PC-3 (cell line): ENCODE data around the gene CLDN11. TPM values are rescaled to one million over a fixed set of nuclear protein-coding genes. Genes with fewer than 3 reads are reported as not detected.
A peak's percentile ranks its signal among the peaks of the same experiment; 100 is the strongest.

ENCODE experiments used
- ATAC-seq: fragments of 200-7000 bp; cut with Tn5 transposase; 2 replicates; pipeline ENCODE4 v1.9.1; 2020; ENCODE audit warnings: mild to moderate bottlenecking, moderate library complexity
- BruUV-seq: library from RNA; stranded (reverse); fragments of 400-500 nt; replicated peaks from 2 replicates; lab custom pipeline; 2021; lab: Mats Ljungman, UMichigan
- CTCF ChIA-PET: fragments of 300-600 bp; sonication (Branson Sonifier 250); formaldehyde crosslinking; loops from one replicate; lab custom pipeline; 2022; ENCODE audit warnings: antibody characterized with exemption; lab: Charles Lee
- POLR2A ChIA-PET: fragments of 300-600 bp; sonication (Branson Sonifier 250); formaldehyde crosslinking; loops from one replicate; lab custom pipeline; 2022; ENCODE audit warnings: antibody characterized with exemption; ENCODE audit not compliant: unreplicated experiment; lab: Charles Lee
- DNase-seq: peaks from one replicate; pipeline ENCODE4 v3.0.0-alpha.2; 2015
- H2AFZ ChIP-seq: fragments of 300-600 bp; sonication (generic); 2 replicates; pipeline ENCODE4 v1.6.0; 2016; ENCODE audit warnings: antibody characterized with exemption, low read length
- H3F3A ChIP-seq: fragments of 300-600 bp; sonication (generic); one replicate; pipeline ENCODE4 v1.6.0; 2017; ENCODE audit warnings: antibody characterized with exemption, low read length, control low read depth, mild to moderate bottlenecking; ENCODE audit not compliant: unreplicated experiment
- H3K27ac ChIP-seq: fragments of 300-600 bp; sonication (generic); 2 replicates; pipeline ENCODE4 v1.5.1; 2016; ENCODE audit warnings: mild to moderate bottlenecking, low read length
- H3K27me3 ChIP-seq: fragments of 300-600 bp; sonication (generic); 2 replicates; pipeline ENCODE4 v1.6.1; 2016; ENCODE audit warnings: low read length, mixed read lengths
- H3K36me3 ChIP-seq: fragments of 300-600 bp; sonication (generic); 2 replicates; pipeline ENCODE4 v1.6.1; 2016; ENCODE audit warnings: low read depth, mixed run types, low read length, mixed read lengths
- H3K4me1 ChIP-seq: fragments of 300-600 bp; sonication (generic); 2 replicates; pipeline ENCODE4 v1.5.1; 2016; ENCODE audit warnings: low read length; ENCODE audit not compliant: insufficient read depth
- H3K4me2 ChIP-seq: fragments of 300-600 bp; sonication (generic); 2 replicates; pipeline ENCODE4 v1.6.0; 2016; ENCODE audit warnings: low read length
- H3K4me3 ChIP-seq: fragments of 300-600 bp; sonication (generic); 2 replicates; pipeline ENCODE4 v1.5.1; 2016; ENCODE audit warnings: mild to moderate bottlenecking, low read length, mixed read lengths
- H3K79me2 ChIP-seq: fragments of 300-600 bp; sonication (generic); 2 replicates; pipeline ENCODE4 v1.6.1; 2017; ENCODE audit warnings: low read length, mixed read lengths
- H3K9ac ChIP-seq: fragments of 300-600 bp; sonication (generic); 2 replicates; pipeline ENCODE4 v1.6.0; 2016; ENCODE audit warnings: mild to moderate bottlenecking, low read length
- H3K9me2 ChIP-seq: fragments of 300-600 bp; sonication (generic); replicated peaks from 2 replicates; pipeline ENCODE4 v1.6.1; 2016; ENCODE audit warnings: mixed run types, low read length, mixed read lengths
- H3K9me3 ChIP-seq: fragments of 300-600 bp; sonication (generic); 2 replicates; pipeline ENCODE4 v1.6.1; 2016; ENCODE audit warnings: low read length, mixed read lengths
- H4K20me1 ChIP-seq: fragments of 300-600 bp; sonication (generic); 2 replicates; pipeline ENCODE4 v1.6.1; 2016; ENCODE audit warnings: low read length, mixed read lengths
- CTCF ChIP-seq: fragments of 300-600 bp; sonication (generic); conservative IDR thresholded peaks from 2 replicates; pipeline ENCODE4 v1.5.1; 2017; ENCODE audit warnings: antibody characterized with exemption, low read depth, mild to moderate bottlenecking, low read length
- EZH2 ChIP-seq: fragments of 300-600 bp; sonication (generic); IDR thresholded peaks from one replicate; pipeline ENCODE4 v1.6.1; 2017; ENCODE audit warnings: antibody characterized with exemption, mild to moderate bottlenecking, low read length; ENCODE audit not compliant: unreplicated experiment
- EZH2phosphoT487 ChIP-seq: fragments of 300-600 bp; sonication (generic); IDR thresholded peaks from 2 replicates; pipeline ENCODE4 v1.6.1; 2018; ENCODE audit warnings: mild to moderate bottlenecking, antibody characterized with exemption, low read length, borderline replicate concordance
- intact Hi-C: fragments of 100-400 bp; cut with micrococcal nuclease; formaldehyde crosslinking; loops from 2 replicates; pipeline ENCODE4 v1.9.0; 2023
- microRNA-seq: library from miRNA; unstranded; fragments of <30 nt; microRNA quantifications from one replicate; pipeline ENCODE4 v1.1.0, GENCODE V29; 2020; ENCODE audit not compliant: unreplicated experiment
- total RNA-seq: library from RNA; depleted of rRNA; stranded (reverse); fragments of >200 nt; gene quantifications from 2 replicates; pipeline ENCODE4 v1.2.3, GENCODE V29; 2014; rRNA removed

Gene CLDN11
- total RNA-seq, 1 experiment from 2014 or later = 32.0 TPM

DNA sequence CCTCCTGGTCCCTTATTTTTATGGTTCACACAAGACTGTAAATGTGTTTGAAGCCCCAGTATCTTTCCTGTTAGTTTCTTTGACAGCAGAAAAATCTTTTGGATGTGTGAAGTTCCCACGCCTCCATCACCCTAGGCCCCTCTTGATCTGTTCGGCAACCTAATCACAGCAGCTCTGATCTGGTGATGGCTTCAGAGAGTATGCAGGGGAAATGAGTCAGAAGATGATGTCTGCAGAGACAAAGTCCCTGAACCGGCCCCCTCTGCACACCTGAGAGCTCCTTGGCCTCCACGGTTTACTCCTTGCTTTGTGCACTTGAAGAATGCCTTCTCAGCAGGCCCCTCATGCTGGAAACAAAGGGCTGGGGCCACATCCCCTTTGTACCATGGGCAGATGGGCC lies 63.5 kb downstream of the CLDN11 start:
- Histone ChIP-seq H3K9me3 (no peaks in the 10 kb centered on the region), H3K79me2 (no peaks in the 10 kb centered on the region), H3K4me2 (no peak overlapping the region), H4K20me1 (no peaks in the 10 kb centered on the region), H3K27ac (no peak overlapping the region), H3K36me3 (no peaks in the 10 kb centered on the region), H3F3A (no peaks in the 10 kb centered on the region), H3K9ac (no peak overlapping the region), H3K4me1 (peaks cover 6% of the 10 kb centered on the region), H3K4me3 (no peak overlapping the region), H2AFZ (no peak overlapping the region), H3K27me3 (no peaks in the 10 kb centered on the region), H3K9me2 (no peaks in the 10 kb centered on the region)
- ATAC-seq = no peak
- DNase-seq = no peak
- POLR2A ChIA-PET = no interaction called here
- CTCF ChIA-PET = no interaction called here
- BruUV-seq = no TSS peak
- TF ChIP-seq EZH2 = no peak
- no peak for TF ChIP-seq EZH2phosphoT487
- TF ChIP-seq CTCF = no peak
- intact Hi-C loops = no loop called here

DNA sequence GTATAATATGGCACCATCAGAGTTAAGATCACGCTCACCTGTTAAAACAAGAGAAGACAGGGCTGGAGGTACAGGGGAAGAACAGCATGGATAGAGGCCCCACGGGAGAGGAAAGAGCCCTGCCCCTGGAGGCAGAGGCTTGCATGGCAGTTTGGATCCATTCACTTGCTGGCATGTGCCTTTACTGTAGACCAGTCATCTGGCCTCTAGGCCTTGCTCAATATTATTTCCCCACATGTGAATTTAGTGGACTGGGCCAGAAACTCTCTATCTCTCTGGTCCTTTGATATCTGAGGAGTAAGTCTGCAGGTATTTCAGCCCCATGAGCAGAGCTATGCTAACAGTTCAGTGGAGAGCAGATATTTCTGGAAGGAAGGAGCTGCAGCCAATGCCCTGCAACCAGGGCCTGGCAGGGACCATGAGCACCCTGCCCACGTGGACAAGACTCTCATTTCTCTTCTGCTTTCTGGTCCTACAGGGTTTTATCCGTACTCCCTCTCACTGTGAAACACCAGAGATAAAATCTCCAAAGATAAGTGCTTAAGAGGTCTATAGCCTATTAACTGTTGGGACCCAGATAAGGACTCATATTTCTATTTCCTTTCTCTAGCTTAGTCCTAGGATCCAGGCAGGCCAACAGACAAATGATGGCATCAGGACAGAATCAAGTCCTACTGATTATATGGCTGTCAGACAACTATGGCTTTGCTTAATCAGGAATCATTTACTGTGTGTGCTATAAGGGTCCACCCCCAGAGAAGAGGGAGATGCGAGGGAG lies 65.0 kb downstream of the CLDN11 start:
- H3K36me3 ChIP-seq = no peaks in the 10 kb centered on the region
- H3K4me2 ChIP-seq = no peak overlapping the region
- ChIA-PET CTCF (no interaction called here), POLR2A (interaction anchor here (0.7 kb wide), 1 partner anchor 14 kb away, joined by 3 read pairs; no protein-coding TSS in a partner anchor)
- no peaks in the 10 kb centered on the region for H3K9me3 ChIP-seq
- ATAC-seq (no peak; the same call in 1 of the 2 replicates), DNase-seq (no peak)
- intact Hi-C loops = no loop called here
- no peak for TF ChIP-seq EZH2
- peak; percentile 34 for TF ChIP-seq CTCF
- no peaks in the 10 kb centered on the region for H3K9me2 ChIP-seq
- H2AFZ ChIP-seq = no peak overlapping the region
- H3F3A ChIP-seq = no peaks in the 10 kb centered on the region
- H3K4me3 ChIP-seq = no peak overlapping the region
- H3K9ac ChIP-seq = no peak overlapping the region
- no TSS peak for BruUV-seq
- H3K79me2 ChIP-seq = no peaks in the 10 kb centered on the region
- no peak overlapping the region for H3K27ac ChIP-seq
- no peaks in the 10 kb centered on the region for H3K4me1 ChIP-seq
- H4K20me1 ChIP-seq = no peaks in the 10 kb centered on the region
- H3K27me3 ChIP-seq = no peaks in the 10 kb centered on the region

Small RNAs within 50 kb of the gene (microRNA-seq; reads per million reads assigned to microRNA genes)
- gene MIR6828 = not detected

Other genes with a start within 250 kb of the CLDN11 start
- gene PHC3, start 237.1 kb upstream of the CLDN11 start, total RNA-seq = 7.5 and 16.2 TPM in 2 replicates
- gene PRKCI, start 196.4 kb upstream of the CLDN11 start, total RNA-seq = 39.5 and 42.2 TPM in 2 replicates
- gene SKIL, start 61.2 kb upstream of the CLDN11 start, total RNA-seq = 15.6 and 35.0 TPM in 2 replicates
- gene SLC7A14, start 167.2 kb downstream of the CLDN11 start, total RNA-seq = not detected in 2 replicates